PFSK-1 (cell line): ENCODE measurements around the gene IGLON5.

Source experiments
- POLR2AphosphoS5 ChIP-seq: IDR thresholded peaks from 2 replicates; pipeline ENCODE4 v1.6.1; 2012; ENCODE audit warnings: low read depth, mild to moderate bottlenecking, control low read depth, low read length, moderate library complexity
- TAF1 ChIP-seq: IDR thresholded peaks from 2 replicates; pipeline ENCODE4 v1.6.1; 2012; ENCODE audit warnings: low read length, control low read depth, borderline replicate concordance; ENCODE audit not compliant: insufficient read depth
- TF ChIP-seq, protein P1 (sequence below), 2 experiments: IDR thresholded peaks; 2 replicates each; pipeline versions ENCODE4 v1.6.1 to v1.8.0; 2011 to 2012; ENCODE audit warnings: low read depth in 2 of 2, low read length in 2 of 2, control low read depth in 1 of 2, inconsistent platforms in 1 of 2, mild to moderate bottlenecking in 1 of 2, moderate library complexity in 1 of 2; ENCODE audit not compliant: insufficient read depth in 1 of 2

DNA sequence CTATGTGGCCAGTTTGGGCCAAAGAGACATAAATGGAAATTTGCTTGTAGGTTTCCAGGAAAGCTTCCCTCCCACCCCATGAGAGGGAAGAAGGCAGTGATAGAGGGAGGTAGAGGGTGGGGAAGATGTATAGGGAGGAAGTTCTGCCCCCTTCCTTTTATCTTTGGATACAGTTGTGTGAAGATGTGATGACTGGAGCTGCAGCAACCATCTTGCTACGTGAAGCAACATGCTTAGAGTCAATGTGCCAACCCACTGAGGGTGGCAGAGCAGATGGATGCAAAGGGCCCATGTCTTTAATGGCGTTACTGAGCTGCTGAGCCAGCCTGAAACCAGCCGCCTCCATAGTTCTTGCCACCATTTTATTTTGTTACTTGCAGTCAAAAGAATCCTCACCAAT lies 19.7 kb downstream of the IGLON5 start:
- TF ChIP-seq POLR2AphosphoS5 (no peak), TAF1 (no peak)
- TF ChIP-seq, protein P1, sequence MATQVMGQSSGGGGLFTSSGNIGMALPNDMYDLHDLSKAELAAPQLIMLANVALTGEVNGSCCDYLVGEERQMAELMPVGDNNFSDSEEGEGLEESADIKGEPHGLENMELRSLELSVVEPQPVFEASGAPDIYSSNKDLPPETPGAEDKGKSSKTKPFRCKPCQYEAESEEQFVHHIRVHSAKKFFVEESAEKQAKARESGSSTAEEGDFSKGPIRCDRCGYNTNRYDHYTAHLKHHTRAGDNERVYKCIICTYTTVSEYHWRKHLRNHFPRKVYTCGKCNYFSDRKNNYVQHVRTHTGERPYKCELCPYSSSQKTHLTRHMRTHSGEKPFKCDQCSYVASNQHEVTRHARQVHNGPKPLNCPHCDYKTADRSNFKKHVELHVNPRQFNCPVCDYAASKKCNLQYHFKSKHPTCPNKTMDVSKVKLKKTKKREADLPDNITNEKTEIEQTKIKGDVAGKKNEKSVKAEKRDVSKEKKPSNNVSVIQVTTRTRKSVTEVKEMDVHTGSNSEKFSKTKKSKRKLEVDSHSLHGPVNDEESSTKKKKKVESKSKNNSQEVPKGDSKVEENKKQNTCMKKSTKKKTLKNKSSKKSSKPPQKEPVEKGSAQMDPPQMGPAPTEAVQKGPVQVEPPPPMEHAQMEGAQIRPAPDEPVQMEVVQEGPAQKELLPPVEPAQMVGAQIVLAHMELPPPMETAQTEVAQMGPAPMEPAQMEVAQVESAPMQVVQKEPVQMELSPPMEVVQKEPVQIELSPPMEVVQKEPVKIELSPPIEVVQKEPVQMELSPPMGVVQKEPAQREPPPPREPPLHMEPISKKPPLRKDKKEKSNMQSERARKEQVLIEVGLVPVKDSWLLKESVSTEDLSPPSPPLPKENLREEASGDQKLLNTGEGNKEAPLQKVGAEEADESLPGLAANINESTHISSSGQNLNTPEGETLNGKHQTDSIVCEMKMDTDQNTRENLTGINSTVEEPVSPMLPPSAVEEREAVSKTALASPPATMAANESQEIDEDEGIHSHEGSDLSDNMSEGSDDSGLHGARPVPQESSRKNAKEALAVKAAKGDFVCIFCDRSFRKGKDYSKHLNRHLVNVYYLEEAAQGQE (IDR thresholded peaks at IDR 0.05; ENCODE audit: insufficient read depth in 1 of 2, low read depth in 2 of 2, low read length in 2 of 2): no peak
